HG03175 (cell line): ENCODE data around the gene SLC7A9.
"Not testable (repeated sequence)": the region's sequence is repeated elsewhere in the genome, so short reads cannot be mapped to it uniquely, and the experiment has no call there.

Experiments used
- ATAC-seq: cut with Tn5 transposase; IDR thresholded peaks from one replicate; pipeline ENCODE4 v1.9.1; 2021; ENCODE audit warnings: mild to moderate bottlenecking, moderate library complexity; ENCODE audit not compliant: unreplicated experiment

SLC7A9 gene

DNA sequence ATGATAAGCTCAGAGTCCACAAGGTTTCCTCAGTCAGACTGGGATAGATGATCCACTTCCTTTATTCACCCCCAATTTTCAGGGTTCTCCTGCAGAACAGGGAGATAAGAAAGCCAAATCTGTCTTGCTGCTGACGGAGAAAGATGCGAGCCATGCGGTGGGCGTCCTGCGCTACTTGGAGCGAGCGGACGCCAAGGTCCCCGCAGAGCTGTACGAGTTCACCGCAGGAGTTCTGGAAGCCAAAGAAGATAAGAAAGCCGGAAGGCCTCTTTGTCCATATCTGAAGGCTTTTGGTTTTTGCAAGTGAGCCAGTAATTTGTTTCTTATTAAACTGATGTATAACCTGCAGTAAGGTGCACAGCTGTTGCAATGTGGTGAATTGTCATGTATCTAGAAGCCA, 66.7 kb downstream of the SLC7A9 start:
- ATAC-seq = no peak

DNA sequence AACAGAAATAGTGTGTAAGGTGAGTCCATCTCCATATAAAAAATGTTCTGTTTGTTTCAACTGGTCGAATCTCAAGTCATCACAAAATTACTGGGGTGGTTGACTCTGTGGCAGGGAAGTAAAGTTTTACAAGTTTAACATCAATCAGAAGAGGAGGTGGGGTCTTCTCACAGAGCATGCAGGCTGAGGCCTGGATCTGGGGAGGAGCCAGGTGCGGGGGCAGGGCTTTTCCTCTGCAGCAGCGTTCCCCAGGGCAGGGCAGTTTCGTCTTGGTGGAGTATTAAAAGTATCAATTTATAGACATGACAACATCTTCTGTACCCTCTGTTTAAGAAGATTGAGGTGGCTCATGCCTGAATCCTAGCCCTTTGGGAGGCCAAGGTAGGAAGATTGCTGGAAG, 68.8 kb downstream of the SLC7A9 start:
- no peak for ATAC-seq

- ATAC-seq = no peak
Observed at GRCh38 chr19:32800191-32800590, 69.4 kb downstream of the SLC7A9 start.

GRCh38 chr19:32798201-32798600, 71.4 kb downstream of the SLC7A9 start:
- no peak for ATAC-seq

- no peak for ATAC-seq
Observed at GRCh38 chr19:32789429-32789828, 80.1 kb downstream of the SLC7A9 start.

GRCh38 chr19:32787895-32788294, 81.7 kb downstream of the SLC7A9 start:
- ATAC-seq = not testable (repeated sequence)

DNA sequence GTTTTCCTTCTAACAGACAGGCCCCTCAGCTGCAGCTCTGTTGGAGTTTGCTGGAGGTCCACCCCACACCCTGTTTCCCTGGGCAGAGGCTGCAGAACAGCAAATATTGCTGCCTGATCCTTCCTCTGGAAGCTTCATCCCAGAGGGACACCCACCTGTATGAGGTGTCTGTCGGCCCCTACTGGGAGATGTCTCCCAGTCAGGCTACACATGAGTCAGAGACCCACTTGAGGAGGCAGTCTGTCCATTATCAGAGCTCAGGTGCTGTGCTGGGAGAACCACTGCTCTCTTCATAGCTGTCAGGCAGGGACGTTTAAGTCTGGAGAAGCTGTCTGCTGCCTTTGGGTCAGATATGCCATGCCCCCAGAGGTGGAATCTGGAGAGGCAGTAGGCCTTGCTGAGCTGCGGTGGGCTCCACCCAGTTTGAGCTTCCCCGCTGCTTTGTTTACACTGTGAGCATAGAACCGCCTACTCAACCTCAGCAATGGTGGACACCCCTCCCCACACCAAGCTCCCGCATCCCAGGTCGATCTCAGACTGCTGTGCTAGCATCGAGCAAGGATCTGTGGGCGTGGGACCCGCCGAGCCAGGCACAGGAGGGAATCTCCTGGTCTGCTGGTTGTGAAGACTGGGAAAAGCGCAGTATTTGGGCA, 82.3 kb downstream of the SLC7A9 start:
- not testable (repeated sequence) for ATAC-seq

- ATAC-seq = not testable (repeated sequence)
Observed at GRCh38 chr19:32782089-32782488, 87.5 kb downstream of the SLC7A9 start.

GRCh38 chr19:32781280-32781679, 88.3 kb downstream of the SLC7A9 start:
- no peak for ATAC-seq
